Vagina (tissue), 2 donors: Measurements from ENCODE around the gene C17orf113. TPM values are rescaled to one million over a fixed set of nuclear protein-coding genes. Genes with fewer than 3 reads are reported as not detected.
"Not testable (repeated sequence)": the region's sequence is repeated elsewhere in the genome, so short reads cannot be mapped to it uniquely, and the experiment has no call there.

Experiments
- DNase-seq, 2 donors: peaks; one replicate each; pipeline ENCODE4 v3.0.0-alpha.2; 2017; ENCODE audit errors: extremely low spot score in 2 of 2
- H3K27ac ChIP-seq: fragments of 200-600 bp; sonication (generic); one replicate; pipeline ENCODE4 v1.5.1; 2019
- H3K27me3 ChIP-seq: fragments of 200-600 bp; sonication (generic); one replicate; pipeline ENCODE4 v1.5.1; 2019
- H3K36me3 ChIP-seq, 2 donors: fragments of 200-600 bp; sonication (generic); one replicate each; pipeline ENCODE4 v1.5.1; 2017 to 2019
- H3K4me1 ChIP-seq: fragments of 200-600 bp; sonication (generic); one replicate; pipeline ENCODE4 v1.5.1; 2019
- H3K4me3 ChIP-seq, 2 donors: fragments of 200-600 bp; sonication (generic); 1 replicate in 1 of 2; 2 replicates in 1 of 2; pipeline ENCODE4 v1.5.1; 2016 to 2019
- H3K9me3 ChIP-seq: fragments of 200-600 bp; sonication (generic); one replicate; pipeline ENCODE4 v1.5.1; 2019
- POLR2A ChIP-seq, 2 donors: fragments of 450-650 bp; IDR thresholded peaks; one replicate each; pipeline ENCODE4 v1.6.1; 2017; ENCODE audit warnings: antibody characterized with exemption in 2 of 2, mild to moderate bottlenecking in 2 of 2, moderate library complexity in 2 of 2
- POLR2AphosphoS5 ChIP-seq, 2 donors: sonication (generic); formaldehyde crosslinking; IDR thresholded peaks; one replicate each; pipeline ENCODE4 v1.9.0; 2017; ENCODE audit warnings: antibody characterized with exemption in 2 of 2, mild to moderate bottlenecking in 2 of 2, low read depth in 1 of 2; ENCODE audit not compliant: insufficient read depth in 1 of 2
- intact Hi-C: fragments of 100-400 bp; cut with DNase I; formaldehyde crosslinking; loops from one replicate; pipeline ENCODE4 v1.15.1; 2023
- total RNA-seq: library from RNA; depleted of rRNA; stranded (reverse); fragments of >200 nt; gene quantifications from one replicate; pipeline ENCODE4 v1.2.3, GENCODE V29; 2016
- TF ChIP-seq, protein P1 (sequence below), 3 experiments: fragments of 450-650 bp in 2 of 3; fragments of 200-600 bp in 1 of 3; sonication (generic) in 1 of 3; IDR thresholded peaks; one replicate each; pipeline ENCODE4 v1.5.1; 2017 to 2019; ENCODE audit warnings: antibody characterized with exemption in 3 of 3, mild to moderate bottlenecking in 2 of 3, moderate library complexity in 2 of 3

C17orf113 gene
- total RNA-seq, 1 donor from 2014 or later = 0.49 TPM

DNA sequence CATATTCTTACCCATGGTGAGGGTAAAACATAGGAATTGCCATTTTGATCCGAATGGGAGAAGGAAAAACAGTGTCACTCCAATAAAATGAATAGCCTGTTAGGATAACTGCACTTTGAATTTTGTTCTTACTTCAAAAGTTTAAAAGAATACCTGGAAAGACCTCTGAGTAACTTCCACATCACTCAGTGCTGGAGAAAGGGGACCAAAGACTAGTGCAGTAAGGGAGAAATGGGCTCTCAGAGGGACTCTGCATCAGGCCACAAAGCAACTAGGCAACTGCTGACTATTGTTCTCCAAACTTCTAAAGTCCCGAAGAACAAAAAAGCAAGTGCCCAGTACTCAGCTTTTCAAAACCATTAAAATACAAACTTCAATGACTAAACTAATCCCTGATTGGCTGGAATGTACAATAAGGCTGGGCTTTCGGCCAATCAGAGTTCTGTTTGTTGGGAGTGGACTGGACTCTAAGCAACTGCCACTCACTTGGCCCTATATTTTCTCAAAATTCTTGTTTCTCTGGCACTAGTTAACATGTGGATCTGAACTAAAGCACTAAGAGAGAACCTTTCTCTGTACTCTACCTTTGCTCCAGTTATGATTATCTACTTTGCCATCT, 39.4 kb downstream of the C17orf113 start:
- Histone ChIP-seq H3K4me1 (peaks cover 74% of the 10 kb centered on the region), H3K27ac (no peak overlapping the region), H3K4me3 (no peak overlapping the region), H3K27me3 (no peaks in the 10 kb centered on the region), H3K9me3 (no peaks in the 10 kb centered on the region), H3K36me3 (no peaks in the 10 kb centered on the region)
- no peak for DNase-seq
- TF ChIP-seq, protein P1, sequence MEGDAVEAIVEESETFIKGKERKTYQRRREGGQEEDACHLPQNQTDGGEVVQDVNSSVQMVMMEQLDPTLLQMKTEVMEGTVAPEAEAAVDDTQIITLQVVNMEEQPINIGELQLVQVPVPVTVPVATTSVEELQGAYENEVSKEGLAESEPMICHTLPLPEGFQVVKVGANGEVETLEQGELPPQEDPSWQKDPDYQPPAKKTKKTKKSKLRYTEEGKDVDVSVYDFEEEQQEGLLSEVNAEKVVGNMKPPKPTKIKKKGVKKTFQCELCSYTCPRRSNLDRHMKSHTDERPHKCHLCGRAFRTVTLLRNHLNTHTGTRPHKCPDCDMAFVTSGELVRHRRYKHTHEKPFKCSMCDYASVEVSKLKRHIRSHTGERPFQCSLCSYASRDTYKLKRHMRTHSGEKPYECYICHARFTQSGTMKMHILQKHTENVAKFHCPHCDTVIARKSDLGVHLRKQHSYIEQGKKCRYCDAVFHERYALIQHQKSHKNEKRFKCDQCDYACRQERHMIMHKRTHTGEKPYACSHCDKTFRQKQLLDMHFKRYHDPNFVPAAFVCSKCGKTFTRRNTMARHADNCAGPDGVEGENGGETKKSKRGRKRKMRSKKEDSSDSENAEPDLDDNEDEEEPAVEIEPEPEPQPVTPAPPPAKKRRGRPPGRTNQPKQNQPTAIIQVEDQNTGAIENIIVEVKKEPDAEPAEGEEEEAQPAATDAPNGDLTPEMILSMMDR (IDR thresholded peaks at IDR 0.05) = no peak
- no peak for TF ChIP-seq POLR2A (IDR thresholded peaks at IDR 0.05)
- TF ChIP-seq POLR2AphosphoS5 (IDR thresholded peaks at IDR 0.05; ENCODE audit: insufficient read depth in 1 of 2, low read depth in 1 of 2) = no peak
- intact Hi-C loops = no loop called here

DNA sequence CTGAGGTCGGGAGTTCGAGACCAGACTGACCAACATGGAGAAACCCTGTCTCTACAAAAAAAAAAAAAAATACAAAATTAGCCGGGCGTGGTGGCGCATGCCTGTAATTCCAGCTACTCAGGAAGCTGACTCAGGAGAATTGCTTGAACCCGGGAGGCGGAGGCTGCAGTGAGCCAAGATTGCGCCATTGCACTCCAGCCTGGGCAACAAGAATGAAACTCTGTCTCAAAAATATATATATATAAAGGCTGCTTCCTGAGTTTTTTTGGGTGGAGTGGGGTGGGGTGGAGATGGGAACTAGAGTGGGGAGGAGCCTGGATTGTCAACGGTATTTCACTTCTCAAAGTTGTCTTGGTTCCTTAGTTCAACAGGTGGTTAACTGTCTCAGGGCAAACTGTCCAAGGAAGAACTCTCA, 40.1 kb downstream of the C17orf113 start:
- intact Hi-C loops = not testable (repeated sequence)
- H3K4me1 ChIP-seq = peaks cover 72% of the 10 kb centered on the region

DNA sequence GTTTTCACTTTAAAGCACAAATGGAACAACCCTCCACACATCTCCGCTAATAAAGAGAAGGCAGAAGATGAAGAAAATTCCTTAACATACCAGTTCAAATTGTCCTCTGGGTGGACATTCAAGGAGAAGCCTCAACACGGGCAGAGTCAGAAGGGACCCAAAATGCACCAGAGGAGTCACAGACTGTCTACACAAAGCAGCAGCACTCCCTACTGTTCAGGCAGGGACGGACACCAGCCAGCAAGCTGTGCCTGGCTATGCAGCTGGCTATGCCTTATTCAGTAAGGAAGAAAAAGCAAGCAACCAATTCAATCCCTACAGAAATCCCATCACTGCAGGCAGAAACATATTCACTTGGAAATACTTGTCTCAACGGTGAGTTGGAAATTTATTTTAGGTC, 41.2 kb downstream of the C17orf113 start:
- H3K9me3 ChIP-seq = no peaks in the 10 kb centered on the region
- no peak overlapping the region for H3K4me3 ChIP-seq
- peaks cover 73% of the 10 kb centered on the region for H3K4me1 ChIP-seq
- H3K27me3 ChIP-seq = no peaks in the 10 kb centered on the region
- TF ChIP-seq, protein P1 (IDR thresholded peaks at IDR 0.05) = no peak
- TF ChIP-seq POLR2AphosphoS5 (IDR thresholded peaks at IDR 0.05; ENCODE audit: insufficient read depth in 1 of 2, low read depth in 1 of 2) = no peak
- TF ChIP-seq POLR2A (IDR thresholded peaks at IDR 0.05) = no peak
- H3K36me3 ChIP-seq = no peaks in the 10 kb centered on the region
- intact Hi-C loops = no loop called here
- H3K27ac ChIP-seq = no peak overlapping the region
- DNase-seq = no peak

More for the DNA sequence above, 40.1 kb downstream of the C17orf113 start:
- DNase-seq, H3K27me3 ChIP-seq, H3K27ac ChIP-seq, H3K36me3 ChIP-seq, H3K4me3 ChIP-seq, H3K9me3 ChIP-seq: not testable (repeated sequence)

DNA sequence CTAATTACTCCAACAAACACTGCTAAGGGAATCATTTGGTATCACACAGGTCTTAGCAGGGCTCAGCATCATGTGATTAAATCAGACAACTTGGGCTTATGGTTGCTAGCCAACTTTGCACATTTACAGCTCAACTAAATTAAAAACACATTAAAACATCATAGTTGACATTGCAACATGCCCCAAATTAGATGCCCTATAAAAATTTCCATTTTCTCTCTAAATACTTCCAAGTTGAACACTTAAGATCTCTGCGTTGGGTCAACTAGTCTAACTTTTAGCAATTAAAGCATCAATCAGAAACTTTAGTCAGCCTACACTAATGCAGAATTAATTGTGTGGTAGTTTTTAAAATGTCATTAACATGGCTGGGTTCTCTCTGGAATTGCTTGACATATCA, 45.2 kb downstream of the C17orf113 start:
- no peak overlapping the region for H3K27ac ChIP-seq
- TF ChIP-seq POLR2A (IDR thresholded peaks at IDR 0.05) (no peak), POLR2AphosphoS5 (IDR thresholded peaks at IDR 0.05; ENCODE audit: insufficient read depth in 1 of 2, low read depth in 1 of 2) (peak in 1 of 2 donors; percentile 28)
- H3K4me3 ChIP-seq = no peak overlapping the region
- no peaks in the 10 kb centered on the region for H3K27me3 ChIP-seq
- no peaks in the 10 kb centered on the region for H3K9me3 ChIP-seq
- peaks cover 0 to 21% of the 10 kb centered on the region in 2 donors for H3K36me3 ChIP-seq
- peaks cover 36% of the 10 kb centered on the region for H3K4me1 ChIP-seq
- intact Hi-C loops = no loop called here
- no peak for DNase-seq

DNA sequence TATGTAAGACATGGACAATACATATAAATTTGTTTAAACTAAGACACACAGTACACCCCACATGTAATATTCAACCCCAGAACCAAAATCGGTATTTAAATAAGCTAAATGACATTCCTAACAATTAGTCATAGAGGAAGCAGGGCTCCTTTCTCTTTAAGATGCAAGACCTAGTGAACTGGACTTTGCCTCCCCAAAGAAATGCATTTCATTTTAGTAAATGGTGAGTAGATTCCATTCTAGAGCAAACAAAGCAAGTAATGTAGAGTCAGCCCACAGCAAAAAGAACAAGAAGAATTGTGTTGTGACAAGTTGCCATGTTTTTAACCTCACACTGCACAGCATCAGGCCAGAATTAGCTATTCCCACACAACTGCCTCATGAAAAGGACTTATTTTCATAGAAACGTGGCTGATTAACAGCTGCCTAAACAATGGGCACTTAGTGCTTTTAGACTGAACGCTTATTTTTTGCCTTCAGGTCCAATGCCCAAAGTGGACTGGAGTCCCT, 47.6 kb downstream of the C17orf113 start:
- DNase-seq = no peak
- Histone ChIP-seq H3K4me1 (peaks cover 24% of the 10 kb centered on the region), H3K4me3 (no peak overlapping the region), H3K27ac (no peak overlapping the region), H3K9me3 (no peaks in the 10 kb centered on the region), H3K27me3 (no peaks in the 10 kb centered on the region), H3K36me3 (peaks cover 0 to 41% of the 10 kb centered on the region in 2 donors)
- intact Hi-C loops = no loop called here
- TF ChIP-seq POLR2A (IDR thresholded peaks at IDR 0.05) (no peak), POLR2AphosphoS5 (IDR thresholded peaks at IDR 0.05; ENCODE audit: insufficient read depth in 1 of 2, low read depth in 1 of 2) (no peak)
- TF ChIP-seq, protein P1 (IDR thresholded peaks at IDR 0.05) = no peak

DNA sequence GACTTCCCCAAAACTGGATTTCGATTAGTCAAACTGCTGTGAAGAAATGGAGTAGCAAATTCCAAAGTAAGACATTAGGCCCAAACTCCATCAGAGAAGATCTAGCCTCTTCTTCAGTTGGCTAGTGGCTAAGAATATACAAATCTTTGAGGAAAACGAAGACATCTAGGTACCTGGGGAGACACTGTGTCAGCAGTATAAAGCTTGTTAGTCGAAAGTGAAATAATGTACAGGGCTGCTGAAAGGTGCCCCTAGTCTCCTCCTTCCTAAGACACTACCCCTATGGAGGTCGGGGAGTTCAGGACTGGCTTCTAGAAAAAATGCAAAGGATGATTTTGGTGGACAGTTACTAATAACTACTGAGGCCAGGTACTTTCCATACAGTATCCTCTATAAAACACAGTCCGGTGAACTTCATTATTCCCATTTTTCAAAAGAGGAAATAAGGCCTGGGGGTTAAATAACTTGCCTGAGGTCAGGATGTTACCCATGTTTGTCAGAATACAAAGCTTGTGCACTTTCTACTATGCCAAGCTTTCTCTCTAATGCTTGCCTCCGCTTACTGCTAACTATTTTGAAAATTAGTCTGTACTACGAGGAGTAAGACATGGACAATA, 48.1 kb downstream of the C17orf113 start:
- H3K27me3 ChIP-seq = no peaks in the 10 kb centered on the region
- no peaks in the 10 kb centered on the region for H3K9me3 ChIP-seq
- H3K27ac ChIP-seq = no peak overlapping the region
- TF ChIP-seq POLR2AphosphoS5 (IDR thresholded peaks at IDR 0.05; ENCODE audit: insufficient read depth in 1 of 2, low read depth in 1 of 2) = no peak
- no peak for TF ChIP-seq POLR2A (IDR thresholded peaks at IDR 0.05)
- TF ChIP-seq, protein P1 (IDR thresholded peaks at IDR 0.05) = no peak
- DNase-seq = no peak
- peaks cover 0 to 47% of the 10 kb centered on the region in 2 donors for H3K36me3 ChIP-seq
- H3K4me3 ChIP-seq = no peak overlapping the region
- H3K4me1 ChIP-seq = peaks cover 24% of the 10 kb centered on the region
- intact Hi-C loops = no loop called here
